Right atrium auricular region (tissue), 2 donors: ENCODE results near the gene SYT1. TPM values are rescaled to one million over a fixed set of nuclear protein-coding genes. Genes with fewer than 3 reads are reported as not detected.
"Not testable (repeated sequence)": the region's sequence is repeated elsewhere in the genome, so short reads cannot be mapped to it uniquely, and the experiment has no call there.

Experiments used
- DNase-seq: peaks from one replicate; pipeline ENCODE4 v3.0.0-alpha.2; 2019; ENCODE audit warnings: low spot score
- H3K27ac ChIP-seq, 2 donors: fragments of 200-600 bp; sonication (generic); 1 replicate in 1 of 2; 2 replicates in 1 of 2; pipeline ENCODE4 v1.5.1; 2016 to 2019
- H3K27me3 ChIP-seq, 2 donors: fragments of 200-600 bp; sonication (generic); one replicate each; pipeline versions ENCODE4 v1.5.1 to v1.6.0; 2017 to 2019
- H3K36me3 ChIP-seq: fragments of 200-600 bp; sonication (generic); one replicate; pipeline ENCODE4 v1.5.1; 2016
- H3K4me1 ChIP-seq, 2 donors: fragments of 200-600 bp; sonication (generic); one replicate each; pipeline versions ENCODE4 v1.5.1 to v1.6.0; 2017 to 2019
- H3K4me3 ChIP-seq, 2 donors: fragments of 200-600 bp; sonication (generic); 1 replicate in 1 of 2; 2 replicates in 1 of 2; pipeline ENCODE4 v1.5.1; 2017 to 2019; ENCODE audit warnings: mild to moderate bottlenecking in 1 of 2, moderate library complexity in 1 of 2
- H3K9me3 ChIP-seq, 2 donors: fragments of 200-600 bp; sonication (generic); one replicate each; pipeline ENCODE4 v1.5.1; 2019
- total RNA-seq, 2 donors: library from RNA; depleted of rRNA; stranded (reverse); fragments of >200 nt; gene quantifications; one replicate each; pipeline ENCODE4 v1.1.0, GENCODE V29; 2016
- TF ChIP-seq, protein P1 (sequence below), 2 donors: fragments of 200-600 bp; sonication (generic); IDR thresholded peaks; one replicate each; pipeline ENCODE4 v1.5.1; 2019; ENCODE audit warnings: antibody characterized with exemption in 2 of 2

The SYT1 gene
- total RNA-seq, 2 donors from 2014 or later: 0.16 TPM; not detected in 1

DNA sequence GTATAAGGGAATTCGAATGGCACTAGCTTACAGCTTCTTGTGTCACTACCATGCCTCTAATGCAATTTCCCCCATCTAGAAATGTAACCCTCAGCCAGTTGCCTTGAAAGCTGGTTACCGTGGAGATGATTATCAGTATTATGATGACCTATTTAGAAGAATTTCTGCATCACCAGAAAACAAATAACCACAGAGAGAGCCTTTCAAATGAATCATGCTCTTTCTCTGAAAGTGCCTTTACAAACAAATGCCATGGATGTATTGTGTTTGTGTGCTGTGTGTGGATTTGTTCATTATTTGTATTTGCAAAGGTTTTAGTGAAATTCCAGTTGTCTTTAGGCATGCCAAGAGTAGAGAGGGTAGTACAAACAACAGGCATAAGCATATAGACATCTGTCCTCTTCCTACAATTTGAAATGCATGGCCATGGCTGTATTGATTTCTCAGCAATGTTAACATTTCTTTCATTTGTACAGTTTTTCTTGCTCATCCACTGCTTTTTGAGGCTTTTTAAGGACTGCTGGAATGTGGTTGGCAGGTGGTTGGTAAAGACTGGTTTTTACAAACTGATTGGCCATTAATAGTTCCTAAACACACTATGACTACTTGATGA lies 559.6 kb downstream of the SYT1 start:
- Histone ChIP-seq H3K27ac (no peak overlapping the region), H3K9me3 (no peaks in the 10 kb centered on the region), H3K4me3 (no peak overlapping the region), H3K4me1 (no peaks in the 10 kb centered on the region), H3K36me3 (no peaks in the 10 kb centered on the region), H3K27me3 (no peaks in the 10 kb centered on the region)
- TF ChIP-seq, protein P1, sequence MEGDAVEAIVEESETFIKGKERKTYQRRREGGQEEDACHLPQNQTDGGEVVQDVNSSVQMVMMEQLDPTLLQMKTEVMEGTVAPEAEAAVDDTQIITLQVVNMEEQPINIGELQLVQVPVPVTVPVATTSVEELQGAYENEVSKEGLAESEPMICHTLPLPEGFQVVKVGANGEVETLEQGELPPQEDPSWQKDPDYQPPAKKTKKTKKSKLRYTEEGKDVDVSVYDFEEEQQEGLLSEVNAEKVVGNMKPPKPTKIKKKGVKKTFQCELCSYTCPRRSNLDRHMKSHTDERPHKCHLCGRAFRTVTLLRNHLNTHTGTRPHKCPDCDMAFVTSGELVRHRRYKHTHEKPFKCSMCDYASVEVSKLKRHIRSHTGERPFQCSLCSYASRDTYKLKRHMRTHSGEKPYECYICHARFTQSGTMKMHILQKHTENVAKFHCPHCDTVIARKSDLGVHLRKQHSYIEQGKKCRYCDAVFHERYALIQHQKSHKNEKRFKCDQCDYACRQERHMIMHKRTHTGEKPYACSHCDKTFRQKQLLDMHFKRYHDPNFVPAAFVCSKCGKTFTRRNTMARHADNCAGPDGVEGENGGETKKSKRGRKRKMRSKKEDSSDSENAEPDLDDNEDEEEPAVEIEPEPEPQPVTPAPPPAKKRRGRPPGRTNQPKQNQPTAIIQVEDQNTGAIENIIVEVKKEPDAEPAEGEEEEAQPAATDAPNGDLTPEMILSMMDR (IDR thresholded peaks at IDR 0.05): no peak
- DNase-seq: no peak

DNA sequence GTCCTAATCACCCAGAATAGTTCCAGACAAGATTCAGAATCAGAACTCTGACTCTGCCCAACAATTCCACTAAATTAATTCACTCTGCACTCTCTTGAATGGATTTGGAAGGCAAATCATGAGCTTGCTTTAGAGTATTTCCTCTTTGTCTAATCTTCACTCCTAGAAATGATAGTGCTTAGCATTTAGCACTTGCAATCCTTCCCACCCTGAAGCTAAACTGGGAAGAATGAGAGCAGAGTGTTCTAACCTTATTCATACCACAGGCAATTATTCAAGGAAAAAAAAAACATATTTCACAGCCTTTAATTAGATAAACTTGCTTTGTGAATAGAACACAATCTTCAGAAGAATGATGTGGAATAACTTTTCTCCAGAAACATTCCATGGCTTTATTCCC lies 561.5 kb downstream of the SYT1 start:
- Histone ChIP-seq H3K27ac (no peak overlapping the region), H3K27me3 (no peaks in the 10 kb centered on the region), H3K4me1 (no peaks in the 10 kb centered on the region), H3K4me3 (no peak overlapping the region), H3K9me3 (no peaks in the 10 kb centered on the region), H3K36me3 (no peaks in the 10 kb centered on the region)
- no peak for DNase-seq
- TF ChIP-seq, protein P1 (IDR thresholded peaks at IDR 0.05): no peak

DNA sequence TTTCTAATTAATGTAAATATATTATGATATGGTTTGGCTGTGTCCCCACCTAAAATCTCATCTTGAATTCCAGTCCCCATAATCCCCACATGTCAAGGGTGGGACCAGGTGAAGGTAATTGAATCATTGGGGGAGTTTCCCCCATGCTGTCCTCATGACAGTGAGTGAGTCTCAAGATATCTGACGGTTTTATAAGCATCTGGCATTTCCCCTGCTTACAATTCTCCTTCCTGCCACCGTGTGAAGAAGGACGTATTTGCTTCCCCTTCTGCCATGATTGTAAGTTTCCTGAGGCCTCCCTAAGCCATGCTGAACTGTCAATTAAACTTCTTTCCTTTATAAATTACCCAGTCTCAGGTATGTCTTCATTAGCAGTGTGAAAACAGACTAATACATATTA lies 562.2 kb downstream of the SYT1 start:
- not testable (repeated sequence) for H3K36me3 ChIP-seq, H3K27me3 ChIP-seq, H3K27ac ChIP-seq, H3K4me3 ChIP-seq, H3K9me3 ChIP-seq, H3K4me1 ChIP-seq, DNase-seq

DNA sequence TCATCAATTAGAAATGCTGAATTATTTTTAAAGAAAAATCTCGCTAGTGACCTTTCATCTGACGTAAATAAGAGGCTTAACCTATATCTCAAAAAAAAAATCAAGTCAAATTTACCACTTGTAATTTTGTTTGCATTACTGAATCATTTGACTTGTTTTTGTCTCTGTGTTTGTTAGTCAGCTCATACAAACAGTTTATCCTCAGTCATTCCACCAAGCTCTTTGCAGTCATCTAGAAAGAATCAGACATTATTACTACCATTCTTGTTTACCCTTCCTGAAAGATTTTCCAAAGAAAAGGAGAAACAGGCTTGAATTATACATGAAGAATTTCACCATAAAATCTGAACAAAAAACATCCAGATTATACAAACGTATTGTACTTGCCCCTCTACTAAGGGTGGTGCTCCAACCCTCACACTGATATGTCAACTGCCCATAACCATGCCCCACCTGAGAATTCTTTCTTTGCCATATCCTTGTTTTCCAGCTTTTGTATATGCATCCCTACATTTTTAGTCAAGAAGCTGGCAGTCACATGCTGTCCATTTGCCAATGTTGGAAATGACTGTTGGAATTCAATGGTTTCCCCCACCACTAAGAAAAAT lies 569.0 kb downstream of the SYT1 start:
- H3K4me1 ChIP-seq: no peaks in the 10 kb centered on the region
- no peak for DNase-seq
- TF ChIP-seq, protein P1 (IDR thresholded peaks at IDR 0.05): no peak
- H3K27ac ChIP-seq: no peak overlapping the region
- no peaks in the 10 kb centered on the region for H3K36me3 ChIP-seq
- H3K27me3 ChIP-seq: no peaks in the 10 kb centered on the region
- no peak overlapping the region for H3K4me3 ChIP-seq
- H3K9me3 ChIP-seq: no peaks in the 10 kb centered on the region

DNA sequence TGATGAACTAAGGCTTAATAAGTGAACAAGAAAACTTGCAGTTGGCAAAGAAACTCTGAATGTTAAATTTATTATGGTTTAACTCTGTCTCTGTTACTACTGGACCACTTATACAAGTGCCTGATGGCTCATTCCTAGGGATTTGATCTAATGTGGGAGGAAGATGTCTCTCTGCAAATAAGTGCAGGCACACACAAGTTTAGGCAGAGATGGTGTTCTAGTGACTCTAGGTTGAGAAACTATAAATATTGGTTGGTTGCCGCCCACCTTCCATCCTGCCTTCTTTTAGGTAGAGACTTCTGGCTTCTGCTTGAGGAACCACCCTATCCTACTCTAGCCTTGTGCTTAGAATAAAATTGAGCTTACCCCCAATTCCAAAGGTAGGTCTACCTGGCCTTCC lies 570.0 kb downstream of the SYT1 start:
- Histone ChIP-seq H3K9me3 (no peaks in the 10 kb centered on the region), H3K4me1 (no peaks in the 10 kb centered on the region), H3K27ac (no peak overlapping the region), H3K36me3 (no peaks in the 10 kb centered on the region), H3K27me3 (no peaks in the 10 kb centered on the region), H3K4me3 (no peak overlapping the region)
- DNase-seq: no peak
- TF ChIP-seq, protein P1 (IDR thresholded peaks at IDR 0.05): no peak

DNA sequence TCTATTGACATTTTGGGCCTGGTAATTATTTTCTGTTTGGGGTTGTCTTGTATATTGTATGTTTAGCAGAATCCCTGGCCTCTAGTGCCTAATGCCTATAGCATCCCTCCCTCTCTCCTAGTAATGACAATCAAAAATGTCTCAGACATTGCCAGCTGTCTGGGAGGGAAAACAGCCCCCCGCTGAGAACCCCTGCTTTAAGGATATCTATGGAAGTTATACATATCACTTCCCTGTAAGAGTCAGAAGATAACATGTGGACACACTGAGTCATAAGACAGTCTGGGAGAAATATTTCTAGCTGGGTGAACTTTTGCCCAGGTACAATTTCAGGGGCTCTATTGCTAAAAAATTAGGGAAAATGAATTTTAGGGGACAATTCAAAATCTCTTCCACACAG lies 571.2 kb downstream of the SYT1 start:
- Histone ChIP-seq H3K4me1 (no peaks in the 10 kb centered on the region), H3K27me3 (no peaks in the 10 kb centered on the region), H3K9me3 (no peaks in the 10 kb centered on the region), H3K36me3 (no peaks in the 10 kb centered on the region), H3K4me3 (no peak overlapping the region), H3K27ac (no peak overlapping the region)
- TF ChIP-seq, protein P1 (IDR thresholded peaks at IDR 0.05): no peak
- DNase-seq: no peak
